Measurements from ENCODE around the gene SLC17A8.

SLC17A8 gene

GRCh38 chr12:100356644-100357223, at the start of gene SLC17A8:
Gene SLC17A8 (plus strand): TSS chr12:100357074. CDS start chr12:100357392, 318 bp downstream.
- no peak for TF ChIP-seq CTCF (IDR thresholded peaks at IDR 0.05)

- no peak for TF ChIP-seq CTCF (IDR thresholded peaks at IDR 0.05)
Observed at GRCh38 chr12:100311317-100311716, 45.6 kb upstream of the SLC17A8 start.

- TF ChIP-seq CTCF (IDR thresholded peaks at IDR 0.05): no peak
Observed at GRCh38 chr12:100317371-100317770, 39.5 kb upstream of the SLC17A8 start.

GRCh38 chr12:100324498-100324897, 32.4 kb upstream of the SLC17A8 start:
- TF ChIP-seq CTCF (IDR thresholded peaks at IDR 0.05): no peak

GRCh38 chr12:100326208-100326607, 30.7 kb upstream of the SLC17A8 start:
- TF ChIP-seq CTCF (IDR thresholded peaks at IDR 0.05): no peak

- TF ChIP-seq CTCF (IDR thresholded peaks at IDR 0.05): no peak
Observed at GRCh38 chr12:100329800-100330199, 27.1 kb upstream of the SLC17A8 start.

GRCh38 chr12:100331871-100332270, 25.0 kb upstream of the SLC17A8 start:
- TF ChIP-seq CTCF (IDR thresholded peaks at IDR 0.05): no peak

GRCh38 chr12:100332852-100333251, 24.0 kb upstream of the SLC17A8 start:
- TF ChIP-seq CTCF (IDR thresholded peaks at IDR 0.05): no peak
